HG03558 (cell line): Measurements from ENCODE around the gene ERICH6.
A peak's percentile ranks its signal among the peaks of the same experiment; 100 is the strongest.

Experiments
- ATAC-seq: cut with Tn5 transposase; IDR thresholded peaks from one replicate; pipeline ENCODE4 v1.9.1; 2021; ENCODE audit warnings: moderate number of reproducible peaks; ENCODE audit not compliant: unreplicated experiment; ENCODE audit errors: extremely low read depth

ERICH6 gene

GRCh38 chr3:150691414-150692040, 12.2 kb downstream of the ERICH6 start:
- ATAC-seq: no peak

- no peak for ATAC-seq
These were observed 16.1 kb downstream of the ERICH6 start for GRCh38 chr3:150687613-150688012.

- no peak for ATAC-seq
These were observed 20.9 kb downstream of the ERICH6 start for GRCh38 chr3:150682824-150683223.

- ATAC-seq: no peak
These were observed 21.4 kb downstream of the ERICH6 start for GRCh38 chr3:150682279-150682678.

- ATAC-seq: peak; percentile 94
These were observed 22.7 kb downstream of the ERICH6 start for GRCh38 chr3:150681057-150681456.

- ATAC-seq: no peak
These were observed 23.2 kb downstream of the ERICH6 start for GRCh38 chr3:150680562-150680961.

GRCh38 chr3:150675587-150675986, 28.1 kb downstream of the ERICH6 start:
- ATAC-seq: no peak

- no peak for ATAC-seq
These were observed 29.8 kb downstream of the ERICH6 start for GRCh38 chr3:150673966-150674365.

- ATAC-seq: no peak
These were observed 37.6 kb downstream of the ERICH6 start for GRCh38 chr3:150666167-150666566.

GRCh38 chr3:150663461-150663860, 40.3 kb downstream of the ERICH6 start:
- ATAC-seq: no peak

- ATAC-seq: no peak
These were observed 41.1 kb downstream of the ERICH6 start for GRCh38 chr3:150662410-150663200.

GRCh38 chr3:150656316-150656715, 47.4 kb downstream of the ERICH6 start:
- no peak for ATAC-seq

- peak; percentile 42 for ATAC-seq
These were observed 50.6 kb downstream of the ERICH6 start for GRCh38 chr3:150653110-150653561.

GRCh38 chr3:150640256-150640655, 63.5 kb downstream of the ERICH6 start:
- ATAC-seq: no peak

- no peak for ATAC-seq
These were observed 64.5 kb downstream of the ERICH6 start for GRCh38 chr3:150639262-150639661.

- ATAC-seq: no peak
These were observed 67.5 kb downstream of the ERICH6 start for GRCh38 chr3:150636258-150636657.

GRCh38 chr3:150635526-150635925, 68.2 kb downstream of the ERICH6 start:
- peak; percentile 57 for ATAC-seq

- ATAC-seq: no peak
These were observed 68.6 kb downstream of the ERICH6 start for GRCh38 chr3:150635076-150635475.

GRCh38 chr3:150631515-150632221, 72.1 kb downstream of the ERICH6 start:
- ATAC-seq: no peak

GRCh38 chr3:150627557-150627956, 76.2 kb downstream of the ERICH6 start:
- no peak for ATAC-seq
